ENCODE measurements around the gene AKR1B1. TPM values are rescaled to one million over a fixed set of nuclear protein-coding genes. Genes with fewer than 3 reads are reported as not detected.

AKR1B1 gene
- polyA plus RNA-seq, 1 of the 3 experiments (the other 2 are of a cell fraction) = 216 TPM

GRCh38 chr7:134432296-134433152, 26.4 kb downstream of the AKR1B1 start (continued):
- TF ChIP-seq CTCF (IDR thresholded peaks at IDR 0.05) = peak; percentile 97
- TF ChIP-seq RAD21 (IDR thresholded peaks at IDR 0.05; ENCODE audit: low read length) = peak; percentile 99
- no peak for TF ChIP-seq FOXM1 (IDR thresholded peaks at IDR 0.05; ENCODE audit: low read depth)
- peak; percentile 71; the same call in 1 of the 2 replicates for TF ChIP-seq MXI1 (IDR thresholded peaks at IDR 0.05; ENCODE audit: low read depth, low read length)

GRCh38 chr7:134431815-134432214, 27.1 kb downstream of the AKR1B1 start:
- no peaks in the 10 kb centered on the region for H3K9me2 ChIP-seq
- POLR2A ChIA-PET = interaction anchor here (0.6 to 2.0 kb wide), 10 partner anchors 11 to 1409 kb away, joined by 3 to 16 read pairs (median 4); partner anchors contain the start of gene AKR1B1
- no peaks in the 10 kb centered on the region for H4K20me1 ChIP-seq (ENCODE audit: insufficient read depth)
- H3K79me2 ChIP-seq (ENCODE audit: insufficient read depth) = no peaks in the 10 kb centered on the region
- DNase-seq = peak; percentile 39
- H2AFZ ChIP-seq (ENCODE audit: low read depth) = peak overlapping the region; percentile 99
- peak overlapping the region; percentile 54 to 64 for H3K4me3 ChIP-seq (ENCODE audit: low read depth in 2 of 2, low read length in 1 of 2)
- peak overlapping the region; percentile 89 to 93 for H3K27ac ChIP-seq (ENCODE audit: low read depth in 2 of 2, low read length in 1 of 2)
- WGBS (ENCODE audit: low lambda C conversion rate) = 16% methylated on average over 11 of the region's 11 CpGs
- peak overlapping the region; percentile 59; the same call in 1 of the 2 replicates for H3K9ac ChIP-seq
- H3K9me3 ChIP-seq = no peaks in the 10 kb centered on the region
- CTCF ChIA-PET = interaction anchor here (0.6 to 3.9 kb wide), 50 partner anchors 9 to 581 kb away, joined by 3 to 154 read pairs (median 7); partner anchors contain the start of genes AKR1B1, AKR1B10 and AKR1B15
- H3K27me3 ChIP-seq (ENCODE audit: insufficient read depth) = no peaks in the 10 kb centered on the region
- no peaks in the 10 kb centered on the region for H3F3A ChIP-seq (replicated peaks; ENCODE audit: insufficient read depth)
- peak overlapping the region; percentile 83 for H3K4me2 ChIP-seq
- H3K4me1 ChIP-seq (ENCODE audit: control insufficient read depth in 1 of 2, insufficient read depth in 2 of 2, low read depth in 1 of 2, low read length in 1 of 2) = peaks cover 0 to 16% of the 10 kb centered on the region in 2 experiments; a peak in 1 of 4 replicates
- TF ChIP-seq NRF1 (IDR thresholded peaks at IDR 0.05; ENCODE audit: low read depth, low read length) (no peak), EP300 (IDR thresholded peaks at IDR 0.05; ENCODE audit: borderline replicate concordance in 1 of 2, low read depth in 1 of 2, low read length in 1 of 2) (no peak), USF1 (IDR thresholded peaks at IDR 0.05; ENCODE audit: borderline replicate concordance, low read depth) (no peak)
- H3K36me3 ChIP-seq (replicated peaks in 1 of 2; ENCODE audit: control insufficient read depth in 1 of 2, insufficient read depth in 2 of 2, low read length in 1 of 2) = no peaks in the 10 kb centered on the region

- Histone ChIP-seq H4K20me1 (ENCODE audit: insufficient read depth) (no peaks in the 10 kb centered on the region), H3K9me2 (no peaks in the 10 kb centered on the region), H3K27ac (ENCODE audit: low read depth in 2 of 2, low read length in 1 of 2) (no peak overlapping the region), H3K79me2 (ENCODE audit: insufficient read depth) (no peaks in the 10 kb centered on the region), H3K9ac (no peak overlapping the region), H2AFZ (ENCODE audit: low read depth) (no peak overlapping the region), H3K9me3 (no peaks in the 10 kb centered on the region), H3K27me3 (ENCODE audit: insufficient read depth) (no peaks in the 10 kb centered on the region), H3F3A (replicated peaks; ENCODE audit: insufficient read depth) (no peaks in the 10 kb centered on the region), H3K4me3 (ENCODE audit: low read depth in 2 of 2, low read length in 1 of 2) (no peak overlapping the region), H3K36me3 (replicated peaks in 1 of 2; ENCODE audit: control insufficient read depth in 1 of 2, insufficient read depth in 2 of 2, low read length in 1 of 2) (no peaks in the 10 kb centered on the region), H3K4me2 (no peak overlapping the region), H3K4me1 (ENCODE audit: control insufficient read depth in 1 of 2, insufficient read depth in 2 of 2, low read depth in 1 of 2, low read length in 1 of 2) (peaks cover 0 to 16% of the 10 kb centered on the region in 2 experiments; a peak in 1 of 4 replicates)
- 74% methylated on average over 6 of the region's 6 CpGs for WGBS (ENCODE audit: low lambda C conversion rate)
- ChIA-PET CTCF (interaction anchor here (0.8 to 2.7 kb wide), 16 partner anchors 9 to 218 kb away, joined by 3 to 30 read pairs (median 4); partner anchors contain the start of gene AKR1B1), POLR2A (no interaction called here)
- DNase-seq = no peak
- no peak for TF ChIP-seq EZH2phosphoT487 (IDR thresholded peaks at IDR 0.05; ENCODE audit: borderline replicate concordance, low read depth)
- TF ChIP-seq MXI1 (IDR thresholded peaks at IDR 0.05; ENCODE audit: low read depth, low read length) = no peak
- no peak for TF ChIP-seq USF2 (IDR thresholded peaks at IDR 0.05; ENCODE audit: borderline replicate concordance, low read depth, low read length)
- TF ChIP-seq YY1 (IDR thresholded peaks at IDR 0.05; ENCODE audit: low read depth) = no peak
- TF ChIP-seq JUND (IDR thresholded peaks at IDR 0.05) = no peak
- TF ChIP-seq FOXJ3 (CRISPR knock-in tag; IDR thresholded peaks at IDR 0.05) = no peak
- no peak for TF ChIP-seq RXRA (IDR thresholded peaks at IDR 0.05; ENCODE audit: borderline replicate concordance, low read depth)
- no peak for TF ChIP-seq PBX3 (IDR thresholded peaks at IDR 0.05)
- no peak for TF ChIP-seq IRF3 (IDR thresholded peaks at IDR 0.05; ENCODE audit: low read depth, low read length)
- no peak for TF ChIP-seq EP300 (IDR thresholded peaks at IDR 0.05; ENCODE audit: borderline replicate concordance in 1 of 2, low read depth in 1 of 2, low read length in 1 of 2)
- TF ChIP-seq FOXM1 (IDR thresholded peaks at IDR 0.05; ENCODE audit: low read depth) = no peak
- no peak for TF ChIP-seq GABPA (IDR thresholded peaks at IDR 0.05; ENCODE audit: low read depth)
Observed at GRCh38 chr7:134429481-134429880, 29.4 kb downstream of the AKR1B1 start.

All from SK-N-SH (cell line).